Mesothelial cell of epicardium (in vitro differentiated cells): ENCODE results near the gene CLPTM1. TPM values are rescaled to one million over a fixed set of nuclear protein-coding genes. Genes with fewer than 3 reads are reported as not detected.

ENCODE experiments used
- DNase-seq, 2 experiments: peaks; one replicate each; pipeline ENCODE4 v3.0.0; 2021; ENCODE audit warnings: low spot score in 2 of 2; ENCODE audit not compliant: unreplicated experiment in 2 of 2
- H3K27ac Mint-ChIP-seq: 2 replicates; pipeline ENCODE4 v1.8.0; 2021; ENCODE audit warnings: mixed read lengths
- H3K27me3 Mint-ChIP-seq: 2 replicates; pipeline ENCODE4 v1.8.0; 2021; ENCODE audit warnings: low read depth, mixed read lengths
- H3K36me3 Mint-ChIP-seq: 2 replicates; pipeline ENCODE4 v1.8.0; 2021; ENCODE audit warnings: mixed read lengths
- H3K4me1 Mint-ChIP-seq: 2 replicates; pipeline ENCODE4 v1.8.0; 2021; ENCODE audit warnings: mixed read lengths
- H3K4me3 Mint-ChIP-seq: 2 replicates; pipeline ENCODE4 v1.8.0; 2021; ENCODE audit warnings: mild to moderate bottlenecking, moderate library complexity, mixed read lengths
- H3K9me3 Mint-ChIP-seq: 2 replicates; pipeline ENCODE4 v1.8.0; 2021; ENCODE audit warnings: mixed read lengths
- CTCF ChIP-seq: fragments of 200-600 bp; sonication (generic); IDR thresholded peaks from one replicate; pipeline ENCODE4 v1.5.0; 2021; ENCODE audit warnings: antibody characterized with exemption; ENCODE audit not compliant: unreplicated experiment
- total RNA-seq: library from RNA; stranded (reverse); gene quantifications from 3 replicates; pipeline ENCODE4 v1.2.1, GENCODE V29; 2021

Gene CLPTM1
- total RNA-seq, 1 donor from 2014 or later = 85.6 TPM

DNA sequence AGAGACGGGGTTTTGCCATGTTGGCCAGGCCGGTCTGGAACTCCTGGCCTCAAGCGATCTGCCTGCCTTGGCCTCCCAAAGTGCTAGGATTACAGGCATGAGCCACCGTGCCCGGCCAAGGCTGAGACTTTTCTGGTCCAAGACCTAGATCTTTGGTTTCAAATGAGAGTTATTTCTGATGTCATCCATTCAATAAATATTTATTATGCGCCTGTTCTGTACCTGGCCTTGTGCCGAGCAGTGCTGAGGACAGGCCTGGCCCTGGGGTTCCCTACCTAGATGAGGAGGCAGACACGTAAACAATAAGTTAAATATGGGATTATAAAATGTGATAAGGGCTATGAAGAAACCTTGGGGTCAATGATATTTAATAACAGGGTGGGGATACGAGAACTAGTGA, 50.6 kb downstream of the CLPTM1 start:
- Mint-ChIP-seq H3K27me3 (no peaks in the 10 kb centered on the region), H3K4me1 (peaks cover 2% of the 10 kb centered on the region), H3K9me3 (no peaks in the 10 kb centered on the region), H3K4me3 (no peak overlapping the region), H3K27ac (no peak overlapping the region), H3K36me3 (peaks cover 1% of the 10 kb centered on the region)
- no peak for DNase-seq
- no peak for TF ChIP-seq CTCF

DNA sequence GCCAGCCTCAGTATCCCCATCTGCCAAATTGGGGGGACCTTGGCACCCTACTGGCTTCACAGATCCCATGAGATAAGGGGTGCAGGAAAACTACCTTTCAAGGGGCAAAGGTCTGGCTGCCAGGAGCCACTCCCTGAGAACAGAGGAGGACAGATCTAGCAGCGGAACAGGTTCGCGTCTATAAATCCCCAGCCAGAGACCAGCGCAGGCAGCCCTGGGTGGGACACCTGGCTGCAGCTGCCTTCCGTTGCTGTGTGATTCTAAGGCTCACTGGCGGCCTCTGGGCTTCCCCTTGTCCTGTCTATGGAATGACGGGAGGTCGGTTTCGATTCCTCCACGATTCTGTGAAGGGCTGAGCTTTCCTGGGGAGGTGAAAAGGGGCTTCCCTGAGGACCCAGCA, 53.4 kb downstream of the CLPTM1 start:
- Mint-ChIP-seq H3K9me3 (no peaks in the 10 kb centered on the region), H3K4me3 (no peak overlapping the region), H3K36me3 (peaks cover 2% of the 10 kb centered on the region), H3K27ac (no peak overlapping the region), H3K4me1 (no peaks in the 10 kb centered on the region), H3K27me3 (no peaks in the 10 kb centered on the region)
- no peak for TF ChIP-seq CTCF
- no peak for DNase-seq

- Mint-ChIP-seq H3K27ac (no peak overlapping the region), H3K9me3 (no peaks in the 10 kb centered on the region), H3K27me3 (no peaks in the 10 kb centered on the region), H3K4me3 (no peak overlapping the region), H3K36me3 (peaks cover 2% of the 10 kb centered on the region), H3K4me1 (no peaks in the 10 kb centered on the region)
- TF ChIP-seq CTCF = no peak
- DNase-seq = no peak
Observed at GRCh38 chr19:45009625-45010255, 54.6 kb downstream of the CLPTM1 start.

GRCh38 chr19:45010306-45010705, 55.1 kb downstream of the CLPTM1 start:
- no peaks in the 10 kb centered on the region for H3K27me3 Mint-ChIP-seq

GRCh38 chr19:45011959-45012358, 56.8 kb downstream of the CLPTM1 start:
- Mint-ChIP-seq H3K36me3 (peaks cover 2% of the 10 kb centered on the region), H3K27ac (no peak overlapping the region), H3K27me3 (no peaks in the 10 kb centered on the region), H3K4me3 (no peak overlapping the region), H3K4me1 (no peaks in the 10 kb centered on the region), H3K9me3 (no peaks in the 10 kb centered on the region)
- no peak for TF ChIP-seq CTCF
- no peak for DNase-seq

More at GRCh38 chr19:45010306-45010705, 55.1 kb downstream of the CLPTM1 start:
- Mint-ChIP-seq H3K27ac (no peak overlapping the region), H3K36me3 (peaks cover 2% of the 10 kb centered on the region), H3K4me3 (no peak overlapping the region), H3K9me3 (no peaks in the 10 kb centered on the region), H3K4me1 (no peaks in the 10 kb centered on the region)
- no peak for DNase-seq
- TF ChIP-seq CTCF = no peak
